Heart right ventricle (tissue), 16 donors: Measurements from ENCODE around the gene DENND2A. TPM values are rescaled to one million over a fixed set of nuclear protein-coding genes. Genes with fewer than 3 reads are reported as not detected.

Experiments
- ATAC-seq, 8 donors: fragments of 200-7000 bp; cut with Tn5 transposase; one replicate each; pipeline ENCODE4 v1.9.1; 2020; ENCODE audit warnings: mild to moderate bottlenecking in 8 of 8, moderate library complexity in 8 of 8, moderate number of reproducible peaks in 1 of 8
- DNase-seq, 2 donors: peaks; one replicate each; pipeline ENCODE4 v3.0.0-alpha.2; 2020
- H3K27ac ChIP-seq, 10 donors: fragments of 200-600 bp; sonication (generic) in 2 of 10; one replicate each; pipeline versions ENCODE4 v1.5.0 to v1.8.0; 2020 to 2022; ENCODE audit warnings: mild to moderate bottlenecking in 3 of 10
- H3K27me3 ChIP-seq, 7 donors: fragments of 200-600 bp; one replicate each; pipeline ENCODE4 v1.8.0; 2021 to 2022; ENCODE audit warnings: mild to moderate bottlenecking in 2 of 7
- H3K36me3 ChIP-seq, 9 donors: fragments of 200-600 bp; sonication (generic) in 1 of 9; one replicate each; pipeline versions ENCODE4 v1.5.0 to v1.8.0; 2020 to 2022; ENCODE audit warnings: mild to moderate bottlenecking in 2 of 9
- H3K4me1 ChIP-seq, 9 donors: fragments of 200-600 bp; sonication (generic) in 1 of 9; one replicate each; pipeline versions ENCODE4 v1.5.0 to v1.8.0; 2020 to 2022; ENCODE audit warnings: mild to moderate bottlenecking in 4 of 9
- H3K4me3 ChIP-seq, 10 donors: fragments of 200-600 bp; sonication (generic) in 2 of 10; one replicate each; pipeline versions ENCODE4 v1.5.0 to v1.8.0; 2020 to 2022; ENCODE audit warnings: mild to moderate bottlenecking in 7 of 10, moderate library complexity in 2 of 10
- H3K9me3 ChIP-seq, 11 donors: fragments of 200-600 bp in 10 of 11; sonication (generic) in 2 of 11; one replicate each; pipeline versions ENCODE4 v1.5.0 to v1.8.0; 2013 to 2022; ENCODE audit warnings: mild to moderate bottlenecking in 2 of 11, control low read depth in 1 of 11, moderate library complexity in 1 of 11
- CTCF ChIP-seq, 9 donors: fragments of 200-600 bp; sonication (generic) in 2 of 9; IDR thresholded peaks; one replicate each; pipeline versions ENCODE4 v1.5.0 to v1.8.0; 2021 to 2022; ENCODE audit warnings: antibody characterized with exemption in 9 of 9, mild to moderate bottlenecking in 5 of 9, moderate library complexity in 1 of 9
- WGBS, 2 donors: extraction: QIAGEN DNeasy Blood & Tissue Kit; methylation state at CpG; one replicate each; pipeline ENCODE4 v1.1.7; 2013; ENCODE audit warnings: inconsistent platforms in 1 of 2; 5-methylcytosine and 5-hydroxymethylcytosine counted together
- intact Hi-C, 10 donors: fragments of 100-400 bp; cut with DNase I; formaldehyde crosslinking; loops; one replicate each; pipeline versions ENCODE4 v1.11.1 to v1.14.2; 2022
- polyA plus RNA-seq, 2 donors: library from polyadenylated mRNA; stranded (reverse); fragments of 200-250 nt; gene quantifications; one replicate each; pipeline ENCODE4 v1.2.3, GENCODE V29; 2013
- total RNA-seq, 10 donors: library from RNA; stranded (reverse); fragmentation: NEBNext Ultra II Directional in 3 of 10; extraction: Animal tissue kit (Norgen Biotek cat#: 25700) in 3 of 10; gene quantifications; one replicate each; pipeline versions ENCODE4 v1.2.1 to v1.2.4, GENCODE V29; 2021 to 2023
- donor health status: Arrhythmogenic right ventricular cardiomyopathy.
- donor health status: ischemic (EF 13 %, LVEDD 7.1; RV severe dilation, severe dysfunction).
- donor health status: healthy with polysubstance abuse.
- donor health status: DM: no; HTN: yes; CAD: no.
- donor health status: DM: no; HTN: no; CAD: no.
- donor health status: ischemic (EF 25% LVEDD 6.9; RV normal size, moderate dysfunction).
- donor health status: ischemic (EF 25% LVEDD 5.7; RV mildly dilated, moderate dysfunction).
- donor health status: healthy.
- donor health status: DM: yes; HTN: yes; CAD: no.
- donor health status: Ischemic cardiomyopathy.
- donor health status: ischemic (EF 35%, LVEDD 5.7; RV mildly dilated, moderate dysfunction).
- donor health status: nonischemic (EF 11% LVEDD 7.7; RV severe dilation, severe dysfunction).
- donor health status: DM: yes; HTN: yes; CAD: no.
- donor health status: PGD.
- donor health status: ischemic (EF 29% LVEDD 5.4; RV normal size, mild dysfunction).
- donor health status: nonischemic (EF 23%, LVEDD 6.1; RV moderate dilation, normal function).

The DENND2A gene
- total and polyA plus RNA-seq, 12 donors = 3.8 to 16.9 (median 9.8) TPM

GRCh38 chr7:140686921-140687320, 46.3 kb upstream of the DENND2A start:
- peaks cover 0 to 91% (median 12%) of the 10 kb centered on the region in 9 donors for H3K36me3 ChIP-seq
- no peak for TF ChIP-seq CTCF (IDR thresholded peaks at IDR 0.05)
- no peaks in the 10 kb centered on the region for H3K9me3 ChIP-seq
- no peak overlapping the region for H3K27ac ChIP-seq
- no peaks in the 10 kb centered on the region for H3K27me3 ChIP-seq
- no peak overlapping the region for H3K4me3 ChIP-seq
- DNase-seq (no peak), ATAC-seq (no peak)
- no peaks in the 10 kb centered on the region for H3K4me1 ChIP-seq
- 96 to 97% methylated on average over 11 of the region's 11 CpGs for WGBS, 2 donors
- intact Hi-C loops = no loop called here

GRCh38 chr7:140685407-140686087, 44.9 kb upstream of the DENND2A start:
- 71 to 75% methylated on average over 10 of the region's 10 CpGs for WGBS, 2 donors
- intact Hi-C loops = no loop called here
- Histone ChIP-seq H3K4me1 (no peaks in the 10 kb centered on the region), H3K9me3 (no peaks in the 10 kb centered on the region), H3K4me3 (no peak overlapping the region), H3K27me3 (no peaks in the 10 kb centered on the region), H3K36me3 (peaks cover 0 to 91% (median 9%) of the 10 kb centered on the region in 9 donors), H3K27ac (no peak overlapping the region)
- ATAC-seq (no peak), DNase-seq (no peak)
- no peak for TF ChIP-seq CTCF (IDR thresholded peaks at IDR 0.05)

GRCh38 chr7:140684066-140684950, 43.7 kb upstream of the DENND2A start:
- WGBS, 2 donors = 91 to 93% methylated on average over 20 of the region's 20 CpGs
- no peaks in the 10 kb centered on the region for H3K27me3 ChIP-seq
- no peak overlapping the region for H3K27ac ChIP-seq
- intact Hi-C loops = no loop called here
- ATAC-seq (no peak), DNase-seq (no peak)
- H3K4me1 ChIP-seq = no peaks in the 10 kb centered on the region
- H3K36me3 ChIP-seq = peaks cover 0 to 93% (median 9%) of the 10 kb centered on the region in 9 donors
- no peaks in the 10 kb centered on the region for H3K9me3 ChIP-seq
- TF ChIP-seq CTCF (IDR thresholded peaks at IDR 0.05) = no peak
- no peak overlapping the region for H3K4me3 ChIP-seq

- DNase-seq (no peak), ATAC-seq (no peak)
- intact Hi-C loops = no loop called here
- H3K27me3 ChIP-seq = no peaks in the 10 kb centered on the region
- no peak overlapping the region for H3K27ac ChIP-seq
- H3K36me3 ChIP-seq = peaks cover 0 to 94% (median 9%) of the 10 kb centered on the region in 9 donors
- no peak for TF ChIP-seq CTCF (IDR thresholded peaks at IDR 0.05)
- H3K4me3 ChIP-seq = no peak overlapping the region
- H3K4me1 ChIP-seq = no peaks in the 10 kb centered on the region
- WGBS, 2 donors = 86 to 95% methylated on average over 3 of the region's 3 CpGs
- no peaks in the 10 kb centered on the region for H3K9me3 ChIP-seq
Measured at GRCh38 chr7:140683657-140684056, 43.0 kb upstream of the DENND2A start.
